Measurements from ENCODE around the gene PCCA. TPM values are rescaled to one million over a fixed set of nuclear protein-coding genes. Genes with fewer than 3 reads are reported as not detected.

The PCCA gene
- total and polyA plus RNA-seq, 2 experiments from 2014 or later = 41.9 to 46.6 TPM

GRCh38 chr13:100561599-100562204 is 472.8 kb downstream of the PCCA start (continued):
- no peak for TF ChIP-seq CREB1 (CRISPR knock-in tag; IDR thresholded peaks at IDR 0.05; ENCODE audit: low read depth)
- no peak for TF ChIP-seq EZH2 (IDR thresholded peaks at IDR 0.05; ENCODE audit: low read depth, unreplicated experiment)

- H3F3A ChIP-seq (replicated peaks; ENCODE audit: low read depth) = 0 out of 2 replicates have a peak, but pooled peaks cover 9% of the 10 kb centered on the region
- H3K9me3 Mint-ChIP-seq = peaks cover 11% of the 10 kb centered on the region
- peaks cover 2% of the 10 kb centered on the region for H3K27me3 Mint-ChIP-seq (ENCODE audit: insufficient read depth, low read depth, poor library complexity)
- TF ChIP-seq, protein P1, sequence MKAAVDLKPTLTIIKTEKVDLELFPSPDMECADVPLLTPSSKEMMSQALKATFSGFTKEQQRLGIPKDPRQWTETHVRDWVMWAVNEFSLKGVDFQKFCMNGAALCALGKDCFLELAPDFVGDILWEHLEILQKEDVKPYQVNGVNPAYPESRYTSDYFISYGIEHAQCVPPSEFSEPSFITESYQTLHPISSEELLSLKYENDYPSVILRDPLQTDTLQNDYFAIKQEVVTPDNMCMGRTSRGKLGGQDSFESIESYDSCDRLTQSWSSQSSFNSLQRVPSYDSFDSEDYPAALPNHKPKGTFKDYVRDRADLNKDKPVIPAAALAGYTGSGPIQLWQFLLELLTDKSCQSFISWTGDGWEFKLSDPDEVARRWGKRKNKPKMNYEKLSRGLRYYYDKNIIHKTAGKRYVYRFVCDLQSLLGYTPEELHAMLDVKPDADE (IDR thresholded peaks at IDR 0.05) = no peak
- TF ChIP-seq ZNF331 (CRISPR knock-in tag; IDR thresholded peaks at IDR 0.05; ENCODE audit: low read depth) (no peak), NANOG (IDR thresholded peaks at IDR 0.05; ENCODE audit: borderline replicate concordance) (no peak), REST (IDR thresholded peaks at IDR 0.05; ENCODE audit: unreplicated experiment) (no peak), JUNB (IDR thresholded peaks at IDR 0.05; ENCODE audit: unreplicated experiment) (no peak), ZNF114 (CRISPR knock-in tag; IDR thresholded peaks at IDR 0.05) (no peak), EZH2phosphoT487 (IDR thresholded peaks at IDR 0.05; ENCODE audit: unreplicated experiment) (no peak), STAT1 (IDR thresholded peaks at IDR 0.05; ENCODE audit: unreplicated experiment) (no peak), CREB1 (CRISPR knock-in tag; IDR thresholded peaks at IDR 0.05; ENCODE audit: low read depth) (no peak), EZH2 (IDR thresholded peaks at IDR 0.05; ENCODE audit: low read depth, unreplicated experiment) (no peak)
- TF ChIP-seq, protein P2, sequence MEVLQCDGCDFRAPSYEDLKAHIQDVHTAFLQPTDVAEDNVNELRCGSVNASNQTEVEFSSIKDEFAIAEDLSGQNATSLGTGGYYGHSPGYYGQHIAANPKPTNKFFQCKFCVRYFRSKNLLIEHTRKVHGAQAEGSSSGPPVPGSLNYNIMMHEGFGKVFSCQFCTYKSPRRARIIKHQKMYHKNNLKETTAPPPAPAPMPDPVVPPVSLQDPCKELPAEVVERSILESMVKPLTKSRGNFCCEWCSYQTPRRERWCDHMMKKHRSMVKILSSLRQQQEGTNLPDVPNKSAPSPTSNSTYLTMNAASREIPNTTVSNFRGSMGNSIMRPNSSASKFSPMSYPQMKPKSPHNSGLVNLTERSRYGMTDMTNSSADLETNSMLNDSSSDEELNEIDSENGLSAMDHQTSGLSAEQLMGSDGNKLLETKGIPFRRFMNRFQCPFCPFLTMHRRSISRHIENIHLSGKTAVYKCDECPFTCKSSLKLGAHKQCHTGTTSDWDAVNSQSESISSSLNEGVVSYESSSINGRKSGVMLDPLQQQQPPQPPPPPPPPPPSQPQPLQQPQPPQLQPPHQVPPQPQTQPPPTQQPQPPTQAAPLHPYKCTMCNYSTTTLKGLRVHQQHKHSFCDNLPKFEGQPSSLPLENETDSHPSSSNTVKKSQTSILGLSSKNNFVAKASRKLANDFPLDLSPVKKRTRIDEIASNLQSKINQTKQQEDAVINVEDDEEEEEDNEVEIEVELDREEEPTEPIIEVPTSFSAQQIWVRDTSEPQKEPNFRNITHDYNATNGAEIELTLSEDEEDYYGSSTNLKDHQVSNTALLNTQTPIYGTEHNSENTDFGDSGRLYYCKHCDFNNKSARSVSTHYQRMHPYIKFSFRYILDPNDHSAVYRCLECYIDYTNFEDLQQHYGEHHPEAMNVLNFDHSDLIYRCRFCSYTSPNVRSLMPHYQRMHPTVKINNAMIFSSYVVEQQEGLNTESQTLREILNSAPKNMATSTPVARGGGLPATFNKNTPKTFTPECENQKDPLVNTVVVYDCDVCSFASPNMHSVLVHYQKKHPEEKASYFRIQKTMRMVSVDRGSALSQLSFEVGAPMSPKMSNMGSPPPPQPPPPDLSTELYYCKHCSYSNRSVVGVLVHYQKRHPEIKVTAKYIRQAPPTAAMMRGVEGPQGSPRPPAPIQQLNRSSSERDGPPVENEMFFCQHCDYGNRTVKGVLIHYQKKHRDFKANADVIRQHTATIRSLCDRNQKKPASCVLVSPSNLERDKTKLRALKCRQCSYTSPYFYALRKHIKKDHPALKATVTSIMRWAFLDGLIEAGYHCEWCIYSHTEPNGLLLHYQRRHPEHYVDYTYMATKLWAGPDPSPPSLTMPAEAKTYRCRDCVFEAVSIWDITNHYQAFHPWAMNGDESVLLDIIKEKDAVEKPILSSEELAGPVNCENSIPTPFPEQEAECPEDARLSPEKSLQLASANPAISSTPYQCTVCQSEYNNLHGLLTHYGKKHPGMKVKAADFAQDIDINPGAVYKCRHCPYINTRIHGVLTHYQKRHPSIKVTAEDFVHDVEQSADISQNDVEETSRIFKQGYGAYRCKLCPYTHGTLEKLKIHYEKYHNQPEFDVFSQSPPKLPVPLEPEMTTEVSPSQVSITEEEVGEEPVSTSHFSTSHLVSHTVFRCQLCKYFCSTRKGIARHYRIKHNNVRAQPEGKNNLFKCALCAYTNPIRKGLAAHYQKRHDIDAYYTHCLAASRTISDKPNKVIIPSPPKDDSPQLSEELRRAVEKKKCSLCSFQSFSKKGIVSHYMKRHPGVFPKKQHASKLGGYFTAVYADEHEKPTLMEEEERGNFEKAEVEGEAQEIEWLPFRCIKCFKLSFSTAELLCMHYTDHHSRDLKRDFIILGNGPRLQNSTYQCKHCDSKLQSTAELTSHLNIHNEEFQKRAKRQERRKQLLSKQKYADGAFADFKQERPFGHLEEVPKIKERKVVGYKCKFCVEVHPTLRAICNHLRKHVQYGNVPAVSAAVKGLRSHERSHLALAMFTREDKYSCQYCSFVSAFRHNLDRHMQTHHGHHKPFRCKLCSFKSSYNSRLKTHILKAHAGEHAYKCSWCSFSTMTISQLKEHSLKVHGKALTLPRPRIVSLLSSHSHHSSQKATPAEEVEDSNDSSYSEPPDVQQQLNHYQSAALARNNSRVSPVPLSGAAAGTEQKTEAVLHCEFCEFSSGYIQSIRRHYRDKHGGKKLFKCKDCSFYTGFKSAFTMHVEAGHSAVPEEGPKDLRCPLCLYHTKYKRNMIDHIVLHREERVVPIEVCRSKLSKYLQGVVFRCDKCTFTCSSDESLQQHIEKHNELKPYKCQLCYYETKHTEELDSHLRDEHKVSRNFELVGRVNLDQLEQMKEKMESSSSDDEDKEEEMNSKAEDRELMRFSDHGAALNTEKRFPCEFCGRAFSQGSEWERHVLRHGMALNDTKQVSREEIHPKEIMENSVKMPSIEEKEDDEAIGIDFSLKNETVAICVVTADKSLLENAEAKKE (CRISPR knock-in tag; IDR thresholded peaks at IDR 0.05) = no peak
- TF ChIP-seq, protein P3, sequence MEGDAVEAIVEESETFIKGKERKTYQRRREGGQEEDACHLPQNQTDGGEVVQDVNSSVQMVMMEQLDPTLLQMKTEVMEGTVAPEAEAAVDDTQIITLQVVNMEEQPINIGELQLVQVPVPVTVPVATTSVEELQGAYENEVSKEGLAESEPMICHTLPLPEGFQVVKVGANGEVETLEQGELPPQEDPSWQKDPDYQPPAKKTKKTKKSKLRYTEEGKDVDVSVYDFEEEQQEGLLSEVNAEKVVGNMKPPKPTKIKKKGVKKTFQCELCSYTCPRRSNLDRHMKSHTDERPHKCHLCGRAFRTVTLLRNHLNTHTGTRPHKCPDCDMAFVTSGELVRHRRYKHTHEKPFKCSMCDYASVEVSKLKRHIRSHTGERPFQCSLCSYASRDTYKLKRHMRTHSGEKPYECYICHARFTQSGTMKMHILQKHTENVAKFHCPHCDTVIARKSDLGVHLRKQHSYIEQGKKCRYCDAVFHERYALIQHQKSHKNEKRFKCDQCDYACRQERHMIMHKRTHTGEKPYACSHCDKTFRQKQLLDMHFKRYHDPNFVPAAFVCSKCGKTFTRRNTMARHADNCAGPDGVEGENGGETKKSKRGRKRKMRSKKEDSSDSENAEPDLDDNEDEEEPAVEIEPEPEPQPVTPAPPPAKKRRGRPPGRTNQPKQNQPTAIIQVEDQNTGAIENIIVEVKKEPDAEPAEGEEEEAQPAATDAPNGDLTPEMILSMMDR (conservative IDR thresholded peaks at IDR 0.05; ENCODE audit: low read depth in 2 of 2) = no peak
- peaks cover 5% of the 10 kb centered on the region; the same call in 1 of the 2 replicates for H3K4me1 ChIP-seq (ENCODE audit: insufficient read depth)
- no peaks in the 10 kb centered on the region for H4K20me1 ChIP-seq (replicated peaks; ENCODE audit: insufficient read depth)
- no peak overlapping the region for H3K4me3 Mint-ChIP-seq
- H3K4me3 ChIP-seq = no peak overlapping the region
- H3K36me3 Mint-ChIP-seq (ENCODE audit: low read depth) = peaks cover 14% of the 10 kb centered on the region; the same call in 2 of the 3 replicates
- H3K27ac ChIP-seq (ENCODE audit: low read depth) = no peak overlapping the region
- ATAC-seq (no peak), DNase-seq (ENCODE audit: low spot score) (no peak)
- H3K4me1 Mint-ChIP-seq = peaks cover 9% of the 10 kb centered on the region
- no peak overlapping the region for H2AFZ ChIP-seq
- H3K27ac Mint-ChIP-seq = no peak overlapping the region
- H3K27me3 ChIP-seq (ENCODE audit: insufficient read depth) = no peaks in the 10 kb centered on the region
- H3K4me2 ChIP-seq = no peak overlapping the region
- H3K36me3 ChIP-seq (ENCODE audit: insufficient read depth) = peaks cover 4% of the 10 kb centered on the region; the same call in 1 of the 2 replicates
- H3K9me2 ChIP-seq (ENCODE audit: insufficient read depth) = peaks cover 4% of the 10 kb centered on the region; the same call in 1 of the 2 replicates
- no peaks in the 10 kb centered on the region for H3K79me2 ChIP-seq (replicated peaks; ENCODE audit: insufficient read depth)
These were observed 474.9 kb downstream of the PCCA start for GRCh38 chr13:100563779-100564178.

Data from GM23338 (cell line).